Right lobe of liver (tissue), 4 donors: ENCODE results near the gene GALNTL6.

Experiments used
- POLR2A ChIP-seq: fragments of 450-650 bp; IDR thresholded peaks from one replicate; pipeline ENCODE4 v1.6.1; 2017; ENCODE audit warnings: antibody characterized with exemption, mild to moderate bottlenecking
- TF ChIP-seq, protein P1 (sequence below), 4 donors: fragments of 200-600 bp in 3 of 4; fragments of 450-650 bp in 1 of 4; IDR thresholded peaks; one replicate each; pipeline versions ENCODE4 v1.5.1 to v1.8.0; 2016 to 2022; ENCODE audit warnings: antibody characterized with exemption in 4 of 4, mild to moderate bottlenecking in 2 of 4
- donor health status: DM: no; HTN: no; CAD: no.
- donor health status: DM: no; HTN: no; CAD: no.
- donor health status: DM: no; HTN: yes; CAD: no.

DNA sequence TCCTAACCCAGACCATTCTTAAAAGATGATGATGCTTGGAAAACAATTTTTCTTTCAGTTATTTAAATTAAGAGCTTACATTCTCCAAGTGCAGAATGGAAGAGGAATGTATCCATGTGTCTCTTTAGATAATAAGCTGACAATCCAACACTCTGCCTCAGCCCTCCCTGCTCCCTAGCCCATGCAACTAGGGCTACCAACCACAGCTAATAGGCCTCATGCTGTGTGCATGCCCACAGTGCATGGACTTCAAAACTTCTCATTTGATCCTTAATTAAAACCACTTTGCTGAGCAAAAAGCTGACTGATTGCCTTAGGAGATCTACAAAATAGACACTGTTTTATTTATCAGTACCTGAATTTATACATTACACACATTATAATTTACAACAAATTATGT lies 473.9 kb downstream of the GALNTL6 start:
- TF ChIP-seq, protein P1, sequence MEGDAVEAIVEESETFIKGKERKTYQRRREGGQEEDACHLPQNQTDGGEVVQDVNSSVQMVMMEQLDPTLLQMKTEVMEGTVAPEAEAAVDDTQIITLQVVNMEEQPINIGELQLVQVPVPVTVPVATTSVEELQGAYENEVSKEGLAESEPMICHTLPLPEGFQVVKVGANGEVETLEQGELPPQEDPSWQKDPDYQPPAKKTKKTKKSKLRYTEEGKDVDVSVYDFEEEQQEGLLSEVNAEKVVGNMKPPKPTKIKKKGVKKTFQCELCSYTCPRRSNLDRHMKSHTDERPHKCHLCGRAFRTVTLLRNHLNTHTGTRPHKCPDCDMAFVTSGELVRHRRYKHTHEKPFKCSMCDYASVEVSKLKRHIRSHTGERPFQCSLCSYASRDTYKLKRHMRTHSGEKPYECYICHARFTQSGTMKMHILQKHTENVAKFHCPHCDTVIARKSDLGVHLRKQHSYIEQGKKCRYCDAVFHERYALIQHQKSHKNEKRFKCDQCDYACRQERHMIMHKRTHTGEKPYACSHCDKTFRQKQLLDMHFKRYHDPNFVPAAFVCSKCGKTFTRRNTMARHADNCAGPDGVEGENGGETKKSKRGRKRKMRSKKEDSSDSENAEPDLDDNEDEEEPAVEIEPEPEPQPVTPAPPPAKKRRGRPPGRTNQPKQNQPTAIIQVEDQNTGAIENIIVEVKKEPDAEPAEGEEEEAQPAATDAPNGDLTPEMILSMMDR (IDR thresholded peaks at IDR 0.05) = no peak
- no peak for TF ChIP-seq POLR2A
